NCI-H2107 treated with DMSO at 0.1 percent for 48 hours (cell line): Measurements from ENCODE around the gene DHRS11.
"Not testable (repeated sequence)": the region's sequence is repeated elsewhere in the genome, so short reads cannot be mapped to it uniquely, and the experiment has no call there.

Experiments
- DNase-seq: peaks from one replicate; lab custom pipeline; 2025; ENCODE audit not compliant: unreplicated experiment; lab: John Stamatoyannopoulos, UW

The DHRS11 gene

GRCh38 chr17:36593656-36594316 lies 2.1 kb downstream of the DHRS11 start:
- no peak for DNase-seq

DNA sequence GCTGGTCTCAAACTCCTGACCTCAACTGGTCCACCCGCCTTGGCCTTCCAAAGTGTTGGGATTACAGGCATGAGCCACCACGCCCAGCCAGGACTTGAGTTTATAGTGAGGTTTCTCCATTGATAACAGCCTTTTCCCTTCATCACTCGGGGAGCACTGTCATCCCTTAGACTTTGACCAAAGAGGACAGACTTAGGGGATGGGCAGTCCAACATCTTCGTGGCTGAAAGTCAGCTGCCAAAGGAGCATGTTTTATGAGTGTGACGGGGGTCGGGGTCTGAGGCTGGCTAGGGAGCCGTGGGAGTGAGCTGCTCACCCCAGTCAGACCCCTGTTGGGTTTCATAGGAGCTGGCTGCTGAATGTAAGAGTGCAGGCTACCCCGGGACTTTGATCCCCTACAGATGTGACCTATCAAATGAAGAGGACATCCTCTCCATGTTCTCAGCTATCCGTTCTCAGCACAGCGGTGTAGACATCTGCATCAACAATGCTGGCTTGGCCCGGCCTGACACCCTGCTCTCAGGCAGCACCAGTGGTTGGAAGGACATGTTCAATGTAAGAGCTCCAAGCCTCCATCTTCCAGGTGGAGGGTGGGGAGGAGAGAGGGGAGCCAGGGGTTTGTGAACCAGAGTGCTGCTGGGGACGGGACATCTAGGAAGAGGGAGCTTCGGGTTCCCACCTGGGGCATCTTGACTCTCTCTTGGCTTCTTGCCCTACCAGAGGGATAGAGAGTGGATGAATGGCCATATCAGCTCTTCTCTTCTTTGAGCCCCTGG lies 3.1 kb downstream of the DHRS11 start:
- DNase-seq = no peak

DNA sequence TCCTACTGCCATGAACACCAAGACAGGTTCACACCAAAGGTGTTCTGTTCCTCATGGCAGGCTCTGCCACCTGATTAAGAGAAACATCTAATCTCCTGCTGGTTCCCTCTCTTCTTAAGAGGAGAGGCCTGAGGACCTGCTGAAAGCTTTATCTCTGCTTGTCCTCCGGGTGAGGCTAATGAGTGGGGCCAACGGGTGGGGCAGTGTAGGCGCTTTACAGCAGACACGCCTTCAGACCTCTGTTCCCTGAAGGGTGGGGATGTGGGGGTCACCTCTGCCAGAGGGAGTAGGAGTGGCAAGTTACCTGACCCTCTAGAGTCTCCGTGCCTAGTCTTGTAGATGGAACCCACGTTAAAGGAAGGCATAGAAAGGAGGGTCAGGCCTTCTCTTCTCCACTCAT lies 5.5 kb downstream of the DHRS11 start:
- no peak for DNase-seq

DNA sequence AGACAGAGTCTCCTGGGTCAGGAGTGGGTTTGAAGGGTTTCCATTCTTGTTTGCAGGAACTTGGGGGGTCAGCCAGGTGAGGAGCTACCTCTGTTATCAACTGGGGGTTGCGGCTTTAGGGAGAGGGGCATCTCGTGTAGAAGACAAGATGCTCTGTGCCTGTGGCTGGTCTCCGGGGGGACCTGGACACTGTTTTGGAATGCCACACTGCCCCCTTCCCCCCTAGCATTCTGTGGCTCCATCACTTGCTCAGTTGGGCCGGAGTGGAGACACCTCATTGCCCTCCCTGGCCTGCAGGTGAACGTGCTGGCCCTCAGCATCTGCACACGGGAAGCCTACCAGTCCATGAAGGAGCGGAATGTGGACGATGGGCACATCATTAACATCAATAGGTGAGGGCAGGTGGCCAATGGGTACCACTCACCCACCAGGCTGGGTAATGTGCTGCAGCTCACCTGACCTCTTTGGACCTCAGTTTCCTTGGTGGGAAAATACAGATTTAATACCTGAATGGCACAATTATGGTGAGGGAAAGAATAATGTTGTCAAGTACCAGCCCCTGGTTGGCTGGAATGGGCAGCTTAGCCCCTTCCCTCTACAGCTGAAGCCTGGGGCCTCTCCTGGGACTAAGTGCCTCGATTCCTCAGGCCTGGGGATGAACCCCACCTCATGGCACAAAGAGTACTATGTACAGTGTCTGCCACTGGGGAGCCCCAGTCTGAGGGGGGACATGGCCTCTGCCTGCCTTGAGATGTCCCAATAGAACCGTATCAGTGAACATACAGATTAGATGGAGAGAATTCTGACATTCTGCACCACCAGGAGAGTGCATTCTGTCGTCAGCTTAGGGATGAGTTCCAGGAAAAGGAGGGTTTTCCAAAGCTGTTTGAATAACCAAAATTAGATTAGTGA lies 6.4 kb downstream of the DHRS11 start:
- DNase-seq = no peak

DNA sequence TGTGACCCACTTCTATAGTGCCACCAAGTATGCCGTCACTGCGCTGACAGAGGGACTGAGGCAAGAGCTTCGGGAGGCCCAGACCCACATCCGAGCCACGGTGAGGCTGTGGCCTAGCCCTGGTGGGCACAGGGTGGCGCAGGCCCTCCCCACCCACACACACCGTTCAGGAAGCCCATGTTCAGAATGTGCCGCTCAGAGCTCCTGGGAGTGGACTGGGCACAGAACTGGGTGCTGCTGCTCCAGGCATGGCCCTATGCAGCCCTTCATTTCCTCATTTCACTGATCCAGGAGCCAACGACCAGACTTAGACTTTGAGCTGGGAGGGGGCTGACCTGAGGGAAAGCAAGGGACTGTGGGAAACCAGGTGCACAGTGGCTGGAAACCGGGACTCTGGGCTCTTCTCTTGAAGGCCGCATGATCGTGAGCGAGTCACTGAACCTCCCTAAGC lies 7.3 kb downstream of the DHRS11 start:
- no peak for DNase-seq

GRCh38 chr17:36599546-36600250 lies 8.0 kb downstream of the DHRS11 start:
- DNase-seq = no peak

DNA sequence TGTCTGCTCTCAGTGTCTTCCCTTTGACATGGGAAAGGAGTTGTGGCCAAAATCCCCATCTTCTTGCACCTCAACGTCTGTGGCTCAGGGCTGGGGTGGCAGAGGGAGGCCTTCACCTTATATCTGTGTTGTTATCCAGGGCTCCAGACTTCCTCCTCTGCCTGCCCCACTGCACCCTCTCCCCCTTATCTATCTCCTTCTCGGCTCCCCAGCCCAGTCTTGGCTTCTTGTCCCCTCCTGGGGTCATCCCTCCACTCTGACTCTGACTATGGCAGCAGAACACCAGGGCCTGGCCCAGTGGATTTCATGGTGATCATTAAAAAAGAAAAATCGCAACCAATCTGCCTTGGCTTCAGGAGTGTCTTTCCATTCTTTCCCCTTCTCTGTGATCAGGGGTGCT lies 8.8 kb downstream of the DHRS11 start:
- DNase-seq = no peak

DNA sequence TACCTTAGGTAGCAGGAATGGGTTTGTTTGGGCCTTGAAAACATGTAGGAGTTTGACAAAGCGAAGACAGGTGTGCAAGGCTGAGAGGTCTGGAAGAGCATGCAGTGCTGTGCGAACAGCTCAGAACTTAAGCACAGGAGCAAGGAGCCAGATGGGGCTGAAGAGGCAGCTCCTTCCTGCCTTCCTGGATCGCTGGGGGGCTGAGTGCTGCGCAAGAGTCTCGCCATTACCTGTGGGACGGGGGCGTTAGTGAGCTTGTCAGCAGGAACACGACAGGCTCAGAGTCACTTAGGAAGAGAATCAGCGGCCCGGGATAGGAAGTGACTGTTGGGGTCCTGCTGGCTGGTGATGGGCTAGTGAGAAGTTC lies 9.2 kb downstream of the DHRS11 start:
- DNase-seq = no peak

DNA sequence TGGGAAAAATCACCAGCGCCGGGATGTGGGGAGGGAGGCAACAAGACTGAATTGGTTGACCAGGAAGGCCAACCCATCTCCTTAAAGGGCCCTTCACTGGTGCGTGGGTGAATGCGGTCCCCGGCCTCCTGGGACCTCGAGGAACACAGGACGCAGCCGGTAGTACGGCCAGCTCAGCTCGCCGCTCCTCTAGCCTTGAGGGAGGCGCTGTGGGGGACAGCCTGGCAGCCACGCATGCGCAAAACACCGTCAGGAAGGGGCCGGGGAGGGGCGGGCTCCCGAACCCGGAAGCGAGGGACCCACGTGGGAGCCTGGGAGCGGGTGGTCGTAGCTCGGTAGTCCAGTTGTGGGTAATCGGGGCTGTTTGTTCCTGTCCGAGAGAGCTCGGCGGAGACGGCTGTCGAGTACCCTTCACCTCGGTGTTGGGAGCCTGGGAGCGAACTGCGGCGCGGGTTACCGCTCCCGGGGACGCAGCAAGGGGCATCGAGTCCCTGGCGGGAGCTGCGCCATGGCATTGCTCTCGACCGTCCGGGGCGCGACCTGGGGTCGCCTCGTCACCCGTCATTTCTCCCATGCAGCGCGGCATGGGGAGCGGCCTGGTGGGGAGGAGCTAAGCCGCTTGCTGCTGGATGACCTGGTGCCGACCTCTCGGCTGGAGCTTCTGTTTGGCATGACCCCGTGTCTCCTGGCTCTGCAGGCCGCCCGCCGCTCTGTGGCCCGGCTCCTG lies 9.8 kb downstream of the DHRS11 start, which contains the start of gene MRM1:
Gene MRM1, plus strand, starts transcription at position 281 of the 727 bp plus-strand sequence. Its CDS starts 228 bp downstream, at position 509.
- peak; percentile 31 for DNase-seq

GRCh38 chr17:36602030-36602748 lies 10.5 kb downstream of the DHRS11 start:
- no peak for DNase-seq

GRCh38 chr17:36602924-36603384 lies 11.3 kb downstream of the DHRS11 start:
- DNase-seq = peak; percentile 34

- not testable (repeated sequence) for DNase-seq
Observed at GRCh38 chr17:36605028-36605427, 13.3 kb downstream of the DHRS11 start.

- DNase-seq = no peak
Observed at GRCh38 chr17:36608280-36608679, 16.6 kb downstream of the DHRS11 start.

- DNase-seq = peak; percentile 77
Observed at GRCh38 chr17:36608794-36609497, 17.3 kb downstream of the DHRS11 start.

GRCh38 chr17:36609498-36609862 lies 17.8 kb downstream of the DHRS11 start:
- no peak for DNase-seq

- no peak for DNase-seq
Observed at GRCh38 chr17:36610474-36610873, 18.8 kb downstream of the DHRS11 start.

DNA sequence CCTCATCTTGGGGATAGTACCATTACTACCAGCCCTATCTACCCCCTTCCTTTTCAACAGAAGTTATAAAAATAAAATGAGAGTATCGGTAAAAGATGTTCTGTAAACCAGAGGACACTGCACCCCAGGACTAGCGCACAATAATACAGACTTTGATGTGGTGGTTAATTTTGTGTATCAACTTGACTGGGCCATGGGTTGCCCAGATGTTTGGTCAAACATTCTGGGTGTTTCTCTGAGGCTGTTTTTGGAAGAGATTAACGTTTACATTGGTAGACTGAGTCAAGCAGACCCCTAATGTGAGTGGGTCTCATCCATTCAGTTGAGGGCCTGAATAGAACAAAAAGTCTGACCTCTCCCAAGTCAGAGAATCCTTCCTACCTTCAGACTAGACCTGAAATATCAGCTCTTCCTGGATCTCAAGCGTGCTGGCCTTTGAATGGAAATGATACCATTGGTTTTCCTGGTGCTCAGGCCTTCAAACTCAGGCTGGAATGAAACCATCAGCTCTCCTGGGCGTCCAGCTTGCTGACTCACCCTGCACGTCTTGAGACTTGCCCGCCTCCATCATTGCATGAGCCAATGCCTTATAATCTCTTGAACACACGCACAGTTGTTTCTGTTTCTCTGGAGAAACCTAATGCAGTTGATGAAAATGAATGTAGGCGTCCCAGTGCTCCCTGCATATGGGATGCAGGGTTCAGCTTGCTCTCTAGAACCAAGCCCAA lies 19.8 kb downstream of the DHRS11 start:
- DNase-seq = no peak

- no peak for DNase-seq
Observed at GRCh38 chr17:36612323-36612722, 20.6 kb downstream of the DHRS11 start.
